Left ventricle myocardium inferior (tissue), 1 donor: ENCODE results near the gene KRT6B. TPM values are rescaled to one million over a fixed set of nuclear protein-coding genes. Genes with fewer than 3 reads are reported as not detected.
"Not testable (repeated sequence)": the region's sequence is repeated elsewhere in the genome, so short reads cannot be mapped to it uniquely, and the experiment has no call there.

ENCODE experiments used
- DNase-seq: peaks from one replicate; pipeline ENCODE4 v3.0.0-alpha.2; 2020
- H3K27ac ChIP-seq: fragments of 200-600 bp; replicated peaks from 2 replicates; pipeline ENCODE4 v1.8.0; 2021
- H3K27me3 ChIP-seq: fragments of 200-600 bp; 2 replicates; pipeline ENCODE4 v1.8.0; 2021; ENCODE audit warnings: low read depth
- H3K36me3 ChIP-seq: fragments of 200-600 bp; 2 replicates; pipeline ENCODE4 v1.8.0; 2021
- H3K4me1 ChIP-seq: fragments of 200-600 bp; 2 replicates; pipeline ENCODE4 v1.8.0; 2021
- H3K4me3 ChIP-seq: fragments of 200-600 bp; 2 replicates; pipeline ENCODE4 v1.8.0; 2021; ENCODE audit warnings: mild to moderate bottlenecking, moderate library complexity
- H3K9me3 ChIP-seq: fragments of 200-600 bp; replicated peaks from 2 replicates; pipeline ENCODE4 v1.8.0; 2021
- CTCF ChIP-seq: fragments of 200-600 bp; IDR thresholded peaks from 2 replicates; pipeline ENCODE4 v1.8.0; 2021; ENCODE audit warnings: antibody characterized with exemption, mild to moderate bottlenecking, borderline replicate concordance
- intact Hi-C: fragments of 100-400 bp; cut with micrococcal nuclease; formaldehyde crosslinking; loops from one replicate; pipeline ENCODE4 v1.11.0; 2022
- total RNA-seq: library from RNA; stranded (reverse); fragmentation: NEBNext Ultra II Directional; extraction: Animal tissue kit (Norgen Biotek cat#: 25700); gene quantifications from one replicate; pipeline ENCODE4 v1.2.1, GENCODE V29; 2021
- donor health status: DM: no; HTN: yes; CAD: no; lungs with severe emphysema.

Gene KRT6B
- total RNA-seq, 1 donor from 2014 or later: not detected

- intact Hi-C loops: no loop called here
- Histone ChIP-seq H3K27ac (no peak overlapping the region), H3K4me1 (no peaks in the 10 kb centered on the region), H3K9me3 (no peaks in the 10 kb centered on the region), H3K27me3 (peaks cover 20% of the 10 kb centered on the region), H3K36me3 (no peaks in the 10 kb centered on the region), H3K4me3 (no peak overlapping the region)
- no peak for TF ChIP-seq CTCF
- no peak for DNase-seq
Observed at GRCh38 chr12:52454411-52455201, 2.7 kb upstream of the KRT6B start.

- H3K36me3 ChIP-seq: no peaks in the 10 kb centered on the region
- no peak for TF ChIP-seq CTCF
- no peaks in the 10 kb centered on the region for H3K4me1 ChIP-seq
- DNase-seq: no peak
- no peak overlapping the region for H3K4me3 ChIP-seq
- no peaks in the 10 kb centered on the region for H3K9me3 ChIP-seq
- intact Hi-C loops: no loop called here
- H3K27ac ChIP-seq: no peak overlapping the region
- H3K27me3 ChIP-seq: peaks cover 54% of the 10 kb centered on the region
Observed at GRCh38 chr12:52448228-52448627, 3.7 kb downstream of the KRT6B start.

GRCh38 chr12:52447196-52447595 lies 4.8 kb downstream of the KRT6B start:
- H3K4me1 ChIP-seq, H3K4me3 ChIP-seq, H3K27ac ChIP-seq, intact Hi-C loops, H3K9me3 ChIP-seq, DNase-seq, H3K36me3 ChIP-seq: not testable (repeated sequence)
- peaks cover 64% of the 10 kb centered on the region for H3K27me3 ChIP-seq

GRCh38 chr12:52446367-52447045 lies 5.4 kb downstream of the KRT6B start:
- H3K36me3 ChIP-seq: no peaks in the 10 kb centered on the region
- peaks cover 5% of the 10 kb centered on the region for H3K4me1 ChIP-seq
- no peak overlapping the region for H3K27ac ChIP-seq
- H3K9me3 ChIP-seq: no peaks in the 10 kb centered on the region
- no peak overlapping the region for H3K4me3 ChIP-seq
- H3K27me3 ChIP-seq: peaks cover 71% of the 10 kb centered on the region
- intact Hi-C loops: no loop called here
- TF ChIP-seq CTCF: no peak
- DNase-seq: no peak

- Histone ChIP-seq H3K9me3 (no peaks in the 10 kb centered on the region), H3K4me1 (peaks cover 5% of the 10 kb centered on the region), H3K27ac (no peak overlapping the region), H3K36me3 (no peaks in the 10 kb centered on the region), H3K27me3 (peaks cover 75% of the 10 kb centered on the region), H3K4me3 (no peak overlapping the region)
- no peak for DNase-seq
- no peak for TF ChIP-seq CTCF
- intact Hi-C loops: no loop called here
Observed at GRCh38 chr12:52445876-52446275, 6.1 kb downstream of the KRT6B start.
